ENCODE measurements around the gene CDH13.

- TF ChIP-seq CTCF (conservative IDR thresholded peaks at IDR 0.05): no peak
- TF ChIP-seq ZFX (IDR thresholded peaks at IDR 0.05): no peak
Observed at GRCh38 chr16:82650804-82651203, 24.0 kb downstream of the CDH13 start.
